Testis (tissue), 2 donors: Measurements from ENCODE around the gene TNXB.
"Not testable (repeated sequence)": the region's sequence is repeated elsewhere in the genome, so short reads cannot be mapped to it uniquely, and the experiment has no call there.

Experiments used
- POLR2A ChIP-seq: fragments of 450-650 bp; IDR thresholded peaks from one replicate; pipeline ENCODE4 v1.6.1; 2017; ENCODE audit warnings: antibody characterized with exemption, mild to moderate bottlenecking, moderate library complexity
- TF ChIP-seq, protein P1 (sequence below), 3 experiments: fragments of 450-650 bp in 2 of 3; fragments of 200-600 bp in 1 of 3; sonication (generic) in 1 of 3; IDR thresholded peaks; one replicate each; pipeline ENCODE4 v1.5.1; 2016 to 2019; ENCODE audit warnings: antibody characterized with exemption in 3 of 3, mild to moderate bottlenecking in 2 of 3, moderate library complexity in 1 of 3

DNA sequence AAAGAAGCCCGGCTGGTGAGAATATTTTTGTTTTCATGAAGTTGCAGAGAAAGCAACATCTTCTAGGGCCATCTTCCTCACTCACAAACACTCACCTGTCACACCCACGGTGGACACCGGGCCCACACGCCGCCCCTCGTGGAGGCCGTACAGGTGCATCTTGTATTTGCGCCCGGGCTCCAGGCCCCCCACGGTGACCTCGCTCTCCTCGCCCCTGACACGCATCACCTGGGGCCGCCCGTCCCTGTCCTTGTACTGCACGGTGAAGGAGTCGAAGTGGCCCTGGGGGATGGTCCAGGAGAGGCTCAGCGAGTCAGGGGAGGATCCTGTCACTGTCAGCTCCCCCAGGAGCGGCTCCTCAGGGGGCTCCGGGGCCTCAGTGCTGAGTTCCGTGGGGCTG, 53.4 kb downstream of the TNXB start:
- TF ChIP-seq POLR2A = not testable (repeated sequence)
- TF ChIP-seq, protein P1, sequence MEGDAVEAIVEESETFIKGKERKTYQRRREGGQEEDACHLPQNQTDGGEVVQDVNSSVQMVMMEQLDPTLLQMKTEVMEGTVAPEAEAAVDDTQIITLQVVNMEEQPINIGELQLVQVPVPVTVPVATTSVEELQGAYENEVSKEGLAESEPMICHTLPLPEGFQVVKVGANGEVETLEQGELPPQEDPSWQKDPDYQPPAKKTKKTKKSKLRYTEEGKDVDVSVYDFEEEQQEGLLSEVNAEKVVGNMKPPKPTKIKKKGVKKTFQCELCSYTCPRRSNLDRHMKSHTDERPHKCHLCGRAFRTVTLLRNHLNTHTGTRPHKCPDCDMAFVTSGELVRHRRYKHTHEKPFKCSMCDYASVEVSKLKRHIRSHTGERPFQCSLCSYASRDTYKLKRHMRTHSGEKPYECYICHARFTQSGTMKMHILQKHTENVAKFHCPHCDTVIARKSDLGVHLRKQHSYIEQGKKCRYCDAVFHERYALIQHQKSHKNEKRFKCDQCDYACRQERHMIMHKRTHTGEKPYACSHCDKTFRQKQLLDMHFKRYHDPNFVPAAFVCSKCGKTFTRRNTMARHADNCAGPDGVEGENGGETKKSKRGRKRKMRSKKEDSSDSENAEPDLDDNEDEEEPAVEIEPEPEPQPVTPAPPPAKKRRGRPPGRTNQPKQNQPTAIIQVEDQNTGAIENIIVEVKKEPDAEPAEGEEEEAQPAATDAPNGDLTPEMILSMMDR (IDR thresholded peaks at IDR 0.05) = not testable (repeated sequence)
